ENCODE measurements around the gene APEH.
"Not testable (repeated sequence)": the region's sequence is repeated elsewhere in the genome, so short reads cannot be mapped to it uniquely, and the experiment has no call there.

APEH gene

DNA sequence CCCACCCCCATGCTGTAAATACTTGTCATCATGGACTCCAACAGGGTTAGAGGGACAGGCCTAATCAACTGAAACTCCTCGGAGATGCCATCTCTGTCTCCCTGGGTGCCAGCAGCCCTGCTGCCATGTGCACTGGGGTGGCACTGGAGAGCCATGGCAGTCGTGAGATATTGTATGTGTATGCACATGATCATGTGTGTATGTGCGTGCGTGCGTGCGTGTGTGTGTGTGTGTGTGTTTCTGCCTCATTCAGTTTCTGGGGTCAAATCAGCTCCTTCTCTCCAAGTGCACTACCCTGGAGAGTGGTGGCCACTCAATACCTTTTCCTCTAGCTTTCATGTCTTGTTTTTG, 3.2 kb upstream of the APEH start:
- DNase-seq: no peak

GRCh38 chr3:49671291-49672288, 2.6 kb upstream of the APEH start:
- DNase-seq: no peak

- DNase-seq: no peak
These were observed 933 bp upstream of the APEH start for GRCh38 chr3:49673121-49673714.

- no peak for DNase-seq
These were observed 389 bp downstream of the APEH start for GRCh38 chr3:49674497-49674983.

DNA sequence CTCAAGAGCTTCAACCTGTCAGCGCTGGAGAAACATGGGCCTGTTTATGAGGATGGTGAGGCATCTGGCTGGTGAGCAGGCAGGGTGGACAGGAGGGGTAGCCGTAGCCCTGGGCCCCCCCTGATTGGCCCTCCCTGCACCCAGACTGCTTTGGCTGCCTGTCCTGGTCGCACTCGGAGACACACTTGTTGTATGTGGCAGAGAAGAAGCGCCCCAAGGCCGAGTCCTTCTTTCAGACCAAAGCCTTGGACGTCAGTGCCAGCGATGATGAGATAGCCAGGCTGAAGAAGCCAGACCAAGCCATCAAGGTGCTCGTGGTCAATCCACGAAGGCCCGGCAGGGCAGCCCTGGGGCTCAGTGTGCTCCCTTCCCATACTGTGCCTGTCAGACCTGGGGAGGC, 1.8 kb downstream of the APEH start:
- no peak for DNase-seq

- no peak for DNase-seq
These were observed 6.5 kb downstream of the APEH start for GRCh38 chr3:49680493-49681231.

GRCh38 chr3:49681232-49681522, 7.0 kb downstream of the APEH start:
- no peak for DNase-seq

- DNase-seq: no peak
These were observed 7.4 kb downstream of the APEH start for GRCh38 chr3:49681543-49681942.

GRCh38 chr3:49683162-49683561, 9.0 kb downstream of the APEH start:
- DNase-seq: no peak

DNA sequence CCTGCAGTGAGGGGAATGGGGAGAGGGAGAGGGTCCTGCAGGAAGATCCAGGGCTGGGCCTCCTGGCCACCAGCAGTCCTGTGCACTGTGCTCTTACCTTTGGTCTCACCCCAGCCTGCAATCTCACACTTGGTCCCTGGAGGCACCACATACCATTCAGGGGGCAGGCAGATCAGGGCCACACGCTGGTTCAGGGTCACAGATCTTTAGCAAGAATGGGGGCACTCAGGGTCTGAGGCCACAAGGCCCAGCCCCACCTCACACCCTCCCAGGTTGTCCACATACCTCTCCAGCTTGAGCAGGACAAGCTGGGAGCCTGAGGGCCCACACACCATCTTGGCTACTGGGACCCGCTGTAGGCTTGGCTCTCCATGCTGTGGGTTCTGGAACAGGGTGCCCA, 10.3 kb downstream of the APEH start:
- not testable (repeated sequence) for DNase-seq

DNA sequence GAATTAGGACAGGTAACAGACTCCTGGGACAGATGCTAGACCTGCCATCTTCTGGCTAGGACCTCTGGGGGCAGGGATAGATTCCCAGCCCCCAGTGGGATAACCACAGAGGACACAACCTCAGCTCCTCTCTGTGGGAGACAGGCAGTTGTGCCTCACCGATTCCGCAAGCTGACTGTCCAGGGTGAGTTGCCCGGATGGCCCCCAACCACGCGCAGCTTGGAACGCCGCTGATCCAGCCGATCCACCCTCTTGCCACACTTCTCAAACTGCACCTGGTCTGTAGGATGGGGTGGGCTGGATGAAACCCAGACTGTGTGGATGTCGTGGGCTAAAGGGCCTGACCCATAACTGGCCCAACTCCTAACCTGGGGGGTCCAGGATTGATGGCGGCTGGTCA, 11.0 kb downstream of the APEH start:
- not testable (repeated sequence) for DNase-seq

DNA sequence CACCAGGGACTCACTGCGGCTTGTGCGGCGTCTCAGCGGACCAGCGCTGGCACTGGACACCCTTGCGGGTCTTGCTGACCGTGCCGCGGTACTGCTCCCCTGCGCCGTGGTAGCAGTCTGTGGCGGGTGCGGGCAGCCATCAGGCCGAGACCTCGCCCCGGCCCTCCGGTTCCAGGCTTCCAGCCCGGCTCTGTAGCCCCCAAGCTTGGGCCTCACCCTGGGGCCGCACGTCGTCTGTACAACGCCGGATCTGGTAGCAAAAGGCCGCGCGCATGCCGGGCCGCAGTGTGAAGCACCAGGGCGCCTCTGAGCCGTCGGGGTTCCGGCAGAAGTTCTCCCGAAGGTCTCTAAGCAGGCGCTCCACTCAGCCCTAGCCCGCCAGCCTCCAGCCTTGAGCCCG, 11.7 kb downstream of the APEH start:
- not testable (repeated sequence) for DNase-seq

GRCh38 chr3:49686346-49686745, 12.2 kb downstream of the APEH start:
- not testable (repeated sequence) for DNase-seq

GRCh38 chr3:49686769-49687423, 12.7 kb downstream of the APEH start:
- not testable (repeated sequence) for DNase-seq

DNA sequence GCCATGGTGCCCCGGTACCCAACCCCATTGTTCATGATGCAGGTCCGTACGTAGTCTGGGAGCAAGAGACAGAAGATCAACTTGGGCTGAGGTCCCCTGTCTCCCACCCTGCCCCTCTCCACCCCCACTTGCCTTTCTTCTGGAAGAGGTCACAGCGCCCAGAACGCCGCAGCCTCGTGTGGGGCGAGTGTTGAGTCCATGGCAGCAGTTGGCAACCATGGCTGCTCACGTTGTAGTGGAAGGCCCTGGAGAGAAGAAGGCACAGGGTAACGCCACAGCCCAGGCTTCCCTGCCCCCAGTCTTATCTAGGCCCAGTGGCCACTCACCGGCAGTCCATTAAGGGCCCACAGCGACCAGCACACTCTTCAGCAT, 13.3 kb downstream of the APEH start:
- not testable (repeated sequence) for DNase-seq

GRCh38 chr3:49688338-49689045, 14.3 kb downstream of the APEH start:
- DNase-seq: not testable (repeated sequence)

GRCh38 chr3:49689046-49689907, 15.1 kb downstream of the APEH start, which contains the start of the genes MST1 and RNF123:
MST1 (minus strand) TSS chr3:49689474; CDS start chr3:49688691, 783 bp downstream.
RNF123 (plus strand) TSS chr3:49689557; CDS start chr3:49691166, 1,609 bp downstream.
- DNase-seq: no peak

DNA sequence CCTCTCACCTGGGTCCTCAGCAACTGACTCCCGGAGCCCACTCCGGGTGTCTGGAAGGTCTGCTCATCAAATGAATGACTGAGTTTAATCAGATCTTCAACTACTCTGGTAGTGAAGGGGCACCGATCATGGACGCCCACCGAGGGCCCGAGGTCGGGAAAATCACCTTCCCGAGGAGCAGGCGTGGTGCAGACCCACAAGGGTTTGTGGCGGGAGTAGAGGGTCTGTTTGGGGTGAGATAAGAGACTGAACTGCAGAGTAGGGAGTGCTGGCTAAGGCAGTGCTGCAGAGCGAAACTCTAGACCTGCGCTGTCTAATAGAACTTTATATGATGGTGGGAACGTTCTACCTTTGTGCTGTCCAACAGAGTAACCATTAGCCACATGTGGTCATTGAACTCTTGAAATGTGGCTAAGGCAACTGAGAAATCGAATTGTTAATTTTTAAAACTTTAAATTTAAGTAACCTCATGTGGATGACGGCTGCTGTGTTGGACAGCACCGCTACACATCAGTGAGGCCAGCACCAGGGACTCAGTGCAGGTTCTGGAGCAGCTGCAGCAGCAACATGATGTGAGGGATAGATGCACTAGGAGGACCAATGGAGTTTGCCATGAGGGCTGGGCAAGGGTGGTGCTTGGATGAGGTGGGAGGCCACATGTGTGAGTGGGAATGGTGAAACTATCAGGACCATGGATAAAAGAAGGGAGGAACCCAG, 15.9 kb downstream of the APEH start:
- not testable (repeated sequence) for DNase-seq

DNA sequence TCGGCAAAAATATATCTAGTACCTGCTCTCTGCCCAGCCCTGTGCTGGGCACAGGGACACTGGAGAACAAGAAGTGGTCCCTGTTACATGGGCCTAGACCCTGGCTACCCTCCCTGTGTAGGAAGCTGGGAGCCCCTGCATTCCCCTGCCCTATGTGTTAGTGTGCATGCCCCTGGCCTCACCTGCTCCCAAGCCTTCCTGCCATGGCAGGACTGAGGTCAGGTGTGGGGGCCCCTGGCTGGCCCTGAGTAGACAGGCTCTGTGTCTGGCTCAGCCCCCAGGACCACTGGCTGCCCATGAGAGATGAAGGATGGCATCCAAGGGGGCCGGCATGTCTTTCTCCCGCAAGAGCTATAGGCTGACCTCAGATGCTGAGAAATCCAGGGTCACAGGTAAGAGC, 16.7 kb downstream of the APEH start:
- not testable (repeated sequence) for DNase-seq

- DNase-seq: not testable (repeated sequence)
These were observed 17.3 kb downstream of the APEH start for GRCh38 chr3:49691481-49691880.
